Breast epithelium (tissue), 4 donors: ENCODE results near the gene CPED1. TPM values are rescaled to one million over a fixed set of nuclear protein-coding genes. Genes with fewer than 3 reads are reported as not detected.
"Not testable (repeated sequence)": the region's sequence is repeated elsewhere in the genome, so short reads cannot be mapped to it uniquely, and the experiment has no call there.

Experiments used
- DNase-seq, 2 donors: peaks; one replicate each; pipeline ENCODE4 v3.0.0-alpha.2; 2019; ENCODE audit warnings: low spot score in 2 of 2
- H3K27ac ChIP-seq, 2 donors: fragments of 200-600 bp; sonication (generic) in 1 of 2; one replicate each; pipeline ENCODE4 v1.5.1; 2016 to 2019; ENCODE audit warnings: mild to moderate bottlenecking in 1 of 2
- H3K27me3 ChIP-seq, 2 donors: fragments of 200-600 bp; sonication (generic) in 1 of 2; one replicate each; pipeline versions ENCODE4 v1.5.1 to v1.6.0; 2017 to 2019; ENCODE audit warnings: control low read depth in 1 of 2, mild to moderate bottlenecking in 1 of 2
- H3K36me3 ChIP-seq: fragments of 200-600 bp; one replicate; pipeline ENCODE4 v1.5.1; 2019
- H3K4me1 ChIP-seq, 2 donors: fragments of 200-600 bp; sonication (generic); one replicate each; pipeline ENCODE4 v1.5.1; 2016 to 2019; ENCODE audit warnings: control low read depth in 1 of 2
- H3K4me3 ChIP-seq, 3 donors: fragments of 200-600 bp; sonication (generic); 1 replicate in 2 of 3; 2 replicates in 1 of 3; pipeline ENCODE4 v1.5.1; 2016 to 2019; ENCODE audit warnings: mild to moderate bottlenecking in 3 of 3, moderate library complexity in 2 of 3
- H3K9me3 ChIP-seq, 2 donors: fragments of 200-600 bp; sonication (generic) in 1 of 2; one replicate each; pipeline ENCODE4 v1.5.1; 2016 to 2019; ENCODE audit warnings: control low read depth in 1 of 2
- POLR2A ChIP-seq: fragments of 450-650 bp; IDR thresholded peaks from one replicate; pipeline ENCODE4 v1.6.1; 2016; ENCODE audit warnings: antibody characterized with exemption, mild to moderate bottlenecking, moderate library complexity
- POLR2AphosphoS5 ChIP-seq, 3 donors: sonication (generic); formaldehyde crosslinking; IDR thresholded peaks; one replicate each; pipeline ENCODE4 v1.6.1; 2017; ENCODE audit warnings: antibody characterized with exemption in 3 of 3
- intact Hi-C: fragments of 100-400 bp; cut with DNase I; formaldehyde crosslinking; loops from one replicate; pipeline ENCODE4 v1.15.1; 2023; ENCODE audit warnings: low total_unique reads
- total RNA-seq, 3 donors: library from RNA; depleted of rRNA; stranded (reverse); fragments of >200 nt; gene quantifications; one replicate each; pipeline ENCODE4 v1.1.0, GENCODE V29; 2016
- TF ChIP-seq, protein P1 (sequence below), 3 donors: fragments of 450-650 bp; IDR thresholded peaks; one replicate each; pipeline ENCODE4 v1.5.1; 2016 to 2017; ENCODE audit warnings: antibody characterized with exemption in 3 of 3, mild to moderate bottlenecking in 3 of 3, moderate library complexity in 3 of 3

The CPED1 gene
- total RNA-seq, 3 donors from 2014 or later = 14.3 to 29.3 (median 15.4) TPM

DNA sequence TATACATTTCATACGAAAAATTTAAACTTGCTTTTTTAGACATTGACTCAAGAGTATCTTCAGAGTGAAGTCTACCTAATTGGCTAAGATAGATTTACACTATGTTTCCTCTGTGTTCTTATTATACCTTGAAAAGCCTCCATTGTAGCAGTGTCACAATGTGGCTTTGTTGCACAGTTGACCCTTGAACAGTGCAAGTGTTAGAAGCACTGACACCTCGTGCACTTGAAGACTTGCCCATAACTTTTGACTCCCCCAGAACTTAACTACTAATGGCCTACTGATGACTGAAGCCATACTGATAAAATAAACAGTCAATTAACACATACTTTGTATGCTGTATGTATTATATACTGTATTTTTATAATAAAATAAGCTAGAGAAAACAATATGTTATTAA lies 84.3 kb downstream of the CPED1 start:
- intact Hi-C loops = no loop called here
- H3K9me3 ChIP-seq = no peaks in the 10 kb centered on the region
- no peaks in the 10 kb centered on the region for H3K27me3 ChIP-seq
- TF ChIP-seq, protein P1, sequence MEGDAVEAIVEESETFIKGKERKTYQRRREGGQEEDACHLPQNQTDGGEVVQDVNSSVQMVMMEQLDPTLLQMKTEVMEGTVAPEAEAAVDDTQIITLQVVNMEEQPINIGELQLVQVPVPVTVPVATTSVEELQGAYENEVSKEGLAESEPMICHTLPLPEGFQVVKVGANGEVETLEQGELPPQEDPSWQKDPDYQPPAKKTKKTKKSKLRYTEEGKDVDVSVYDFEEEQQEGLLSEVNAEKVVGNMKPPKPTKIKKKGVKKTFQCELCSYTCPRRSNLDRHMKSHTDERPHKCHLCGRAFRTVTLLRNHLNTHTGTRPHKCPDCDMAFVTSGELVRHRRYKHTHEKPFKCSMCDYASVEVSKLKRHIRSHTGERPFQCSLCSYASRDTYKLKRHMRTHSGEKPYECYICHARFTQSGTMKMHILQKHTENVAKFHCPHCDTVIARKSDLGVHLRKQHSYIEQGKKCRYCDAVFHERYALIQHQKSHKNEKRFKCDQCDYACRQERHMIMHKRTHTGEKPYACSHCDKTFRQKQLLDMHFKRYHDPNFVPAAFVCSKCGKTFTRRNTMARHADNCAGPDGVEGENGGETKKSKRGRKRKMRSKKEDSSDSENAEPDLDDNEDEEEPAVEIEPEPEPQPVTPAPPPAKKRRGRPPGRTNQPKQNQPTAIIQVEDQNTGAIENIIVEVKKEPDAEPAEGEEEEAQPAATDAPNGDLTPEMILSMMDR (IDR thresholded peaks at IDR 0.05) = no peak
- no peak for TF ChIP-seq POLR2A
- no peak for TF ChIP-seq POLR2AphosphoS5 (IDR thresholded peaks at IDR 0.05)
- no peaks in the 10 kb centered on the region for H3K36me3 ChIP-seq
- no peak overlapping the region for H3K4me3 ChIP-seq
- no peaks in the 10 kb centered on the region for H3K4me1 ChIP-seq
- no peak overlapping the region for H3K27ac ChIP-seq
- no peak for DNase-seq

DNA sequence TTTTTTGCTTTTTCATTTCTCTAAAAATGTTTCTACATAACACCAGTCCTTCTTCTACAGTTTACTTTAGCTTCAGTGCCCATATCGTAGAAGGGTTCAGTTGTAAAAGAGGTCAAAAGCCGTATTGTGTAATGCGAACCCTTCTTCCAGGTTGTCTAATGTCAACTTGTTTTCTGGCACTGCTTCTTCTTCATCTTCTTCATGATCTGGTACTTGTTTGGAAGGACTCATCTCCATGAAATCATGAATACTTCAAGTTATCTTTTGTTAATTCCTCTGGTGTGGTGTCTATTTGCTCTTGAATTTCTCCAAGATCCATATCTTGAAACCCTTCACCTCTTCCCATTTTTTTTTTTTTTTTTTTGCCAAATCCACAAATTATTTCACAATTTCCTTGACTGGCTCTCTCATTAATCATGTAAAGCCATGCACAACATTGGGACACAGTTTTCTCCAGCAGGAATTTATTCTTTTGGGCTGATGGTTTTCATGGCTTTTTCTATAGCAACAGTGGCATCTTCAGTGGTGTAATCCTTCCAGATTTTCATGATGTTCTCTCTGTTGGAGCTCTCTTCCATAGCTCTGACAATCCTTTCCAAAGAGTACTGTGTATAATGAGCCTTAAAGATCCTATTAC lies 85.1 kb downstream of the CPED1 start:
- no peak overlapping the region for H3K27ac ChIP-seq
- DNase-seq = no peak

DNA sequence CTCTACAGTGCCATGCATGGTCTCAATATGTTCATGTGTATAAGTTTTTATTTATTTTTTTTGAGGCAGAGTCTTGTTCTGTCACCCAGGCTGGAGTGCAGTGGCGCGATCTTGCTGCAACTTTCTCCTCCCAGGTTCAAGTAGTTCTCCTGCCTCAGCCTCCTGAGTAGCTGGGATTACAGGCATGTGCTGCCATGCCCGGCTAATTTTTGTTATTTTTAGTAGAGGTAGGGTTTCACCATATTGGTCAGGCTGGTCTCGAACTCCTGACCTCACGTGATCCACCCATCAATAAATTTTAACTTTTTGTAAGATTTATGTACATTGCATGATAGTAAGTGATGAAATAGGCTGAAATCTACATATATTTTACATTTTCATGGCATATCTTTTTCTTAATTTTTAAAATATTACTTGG lies 86.9 kb downstream of the CPED1 start:
- H3K9me3 ChIP-seq, H3K27me3 ChIP-seq, DNase-seq, H3K36me3 ChIP-seq, H3K4me1 ChIP-seq, intact Hi-C loops, H3K27ac ChIP-seq, H3K4me3 ChIP-seq: not testable (repeated sequence)

More for the DNA sequence above, 85.1 kb downstream of the CPED1 start:
- Histone ChIP-seq H3K27me3 (no peaks in the 10 kb centered on the region), H3K4me1 (no peaks in the 10 kb centered on the region), H3K36me3 (no peaks in the 10 kb centered on the region), H3K4me3 (no peak overlapping the region), H3K9me3 (no peaks in the 10 kb centered on the region)
- intact Hi-C loops = no loop called here
- TF ChIP-seq POLR2AphosphoS5 (IDR thresholded peaks at IDR 0.05) (no peak), POLR2A (no peak)
- TF ChIP-seq, protein P1 (IDR thresholded peaks at IDR 0.05) = no peak

DNA sequence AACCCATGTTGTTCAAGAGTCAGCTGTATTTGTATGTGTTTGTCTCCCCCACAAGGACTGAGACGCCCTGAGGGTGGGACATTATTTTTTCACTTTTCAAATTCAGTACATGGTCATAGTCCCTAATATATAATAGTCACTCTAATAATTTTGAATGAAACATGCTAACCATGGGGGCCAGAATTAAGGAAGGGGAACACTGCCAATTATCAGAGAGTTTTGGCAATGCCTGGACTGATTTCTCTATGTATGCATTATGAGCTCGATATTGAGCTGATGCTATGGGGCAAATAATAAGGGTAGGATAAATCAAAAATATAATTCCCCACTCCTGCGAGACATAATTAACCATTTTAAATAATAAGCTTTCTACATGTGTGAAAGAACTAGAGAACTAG lies 87.4 kb downstream of the CPED1 start:
- Histone ChIP-seq H3K36me3 (no peaks in the 10 kb centered on the region), H3K4me1 (no peaks in the 10 kb centered on the region), H3K27me3 (no peaks in the 10 kb centered on the region), H3K27ac (no peak overlapping the region), H3K4me3 (no peak overlapping the region), H3K9me3 (no peaks in the 10 kb centered on the region)
- TF ChIP-seq POLR2AphosphoS5 (IDR thresholded peaks at IDR 0.05) = no peak
- DNase-seq = no peak
- intact Hi-C loops = no loop called here

DNA sequence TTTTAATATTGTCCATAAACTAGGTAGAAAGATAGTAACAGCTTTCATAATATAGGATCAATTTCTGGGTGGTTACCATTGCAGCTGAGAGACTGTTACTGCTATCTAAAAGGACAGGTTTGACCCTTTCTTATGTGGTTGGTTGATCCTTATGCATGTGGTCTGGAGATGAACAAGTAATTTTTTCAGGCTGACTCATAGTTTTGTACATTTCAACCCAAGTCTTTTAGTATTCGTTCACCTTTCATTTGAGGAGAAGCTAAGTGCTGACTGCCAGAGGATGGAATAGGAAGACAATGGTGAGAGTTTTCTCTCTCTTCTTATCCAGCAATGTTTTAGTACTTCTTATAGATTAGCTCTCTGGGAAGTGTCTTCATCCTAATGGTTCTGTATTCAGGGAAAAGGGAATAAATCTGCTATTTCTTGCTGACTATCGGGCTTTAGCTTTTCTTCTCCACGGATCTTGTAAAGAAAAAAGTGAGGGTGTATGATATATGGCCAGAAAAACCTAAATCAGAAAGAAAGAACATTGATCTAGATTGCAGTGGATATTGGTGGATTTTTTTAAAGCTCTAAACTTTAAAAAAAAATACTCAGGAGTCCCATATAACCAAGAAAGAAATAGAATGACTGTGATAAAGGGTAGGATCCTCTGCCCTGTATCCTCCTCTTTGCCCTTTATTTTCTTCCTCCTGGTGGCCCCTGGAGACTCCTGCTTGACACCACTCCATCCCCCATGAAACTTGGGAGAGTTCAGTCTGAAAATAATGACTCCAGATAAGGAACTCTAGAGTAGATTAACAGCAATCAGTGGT lies 88.0 kb downstream of the CPED1 start:
- TF ChIP-seq, protein P1 (IDR thresholded peaks at IDR 0.05) = no peak
- TF ChIP-seq POLR2A (no peak), POLR2AphosphoS5 (IDR thresholded peaks at IDR 0.05) (no peak)
- Histone ChIP-seq H3K9me3 (no peaks in the 10 kb centered on the region), H3K27ac (no peak overlapping the region), H3K4me1 (no peaks in the 10 kb centered on the region), H3K27me3 (no peaks in the 10 kb centered on the region), H3K4me3 (no peak overlapping the region), H3K36me3 (no peaks in the 10 kb centered on the region)
- intact Hi-C loops = no loop called here
- DNase-seq = no peak

DNA sequence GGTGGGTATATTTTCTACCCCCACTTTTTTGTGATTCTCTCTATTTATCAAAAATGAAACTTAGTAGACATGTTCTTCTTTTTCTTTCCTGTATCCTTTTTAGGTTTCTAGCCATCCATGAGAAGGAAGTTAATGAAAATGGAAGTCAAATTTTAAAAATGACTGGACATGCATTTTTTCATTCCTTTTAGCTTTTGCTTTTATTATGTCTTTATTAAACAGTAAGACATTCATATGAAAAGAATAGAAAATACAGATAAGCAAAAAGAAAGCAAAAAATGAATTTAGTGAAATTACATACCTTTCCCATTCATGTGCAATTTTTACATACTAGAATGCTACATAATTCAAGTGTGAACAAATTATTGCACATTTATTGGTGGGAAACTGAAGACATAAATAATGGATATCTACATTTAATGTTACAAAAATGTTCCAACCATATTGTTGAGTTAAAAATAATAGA lies 88.7 kb downstream of the CPED1 start:
- H3K27me3 ChIP-seq = no peaks in the 10 kb centered on the region
- no peak for TF ChIP-seq POLR2A
- no peak for TF ChIP-seq POLR2AphosphoS5 (IDR thresholded peaks at IDR 0.05)
- TF ChIP-seq, protein P1 (IDR thresholded peaks at IDR 0.05) = no peak
- no peak overlapping the region for H3K27ac ChIP-seq
- H3K36me3 ChIP-seq = no peaks in the 10 kb centered on the region
- no peak for DNase-seq
- H3K4me3 ChIP-seq = no peak overlapping the region
- intact Hi-C loops = no loop called here
- H3K4me1 ChIP-seq = no peaks in the 10 kb centered on the region
- no peaks in the 10 kb centered on the region for H3K9me3 ChIP-seq
